Activated naive CD4-positive, alpha-beta T cell (primary cell): ENCODE measurements around the gene BTF3.

Experiments used
- DNase-seq, 4 experiments: peaks; one replicate each; lab custom pipeline; 2025; lab: John Stamatoyannopoulos, UW

BTF3 gene

DNA sequence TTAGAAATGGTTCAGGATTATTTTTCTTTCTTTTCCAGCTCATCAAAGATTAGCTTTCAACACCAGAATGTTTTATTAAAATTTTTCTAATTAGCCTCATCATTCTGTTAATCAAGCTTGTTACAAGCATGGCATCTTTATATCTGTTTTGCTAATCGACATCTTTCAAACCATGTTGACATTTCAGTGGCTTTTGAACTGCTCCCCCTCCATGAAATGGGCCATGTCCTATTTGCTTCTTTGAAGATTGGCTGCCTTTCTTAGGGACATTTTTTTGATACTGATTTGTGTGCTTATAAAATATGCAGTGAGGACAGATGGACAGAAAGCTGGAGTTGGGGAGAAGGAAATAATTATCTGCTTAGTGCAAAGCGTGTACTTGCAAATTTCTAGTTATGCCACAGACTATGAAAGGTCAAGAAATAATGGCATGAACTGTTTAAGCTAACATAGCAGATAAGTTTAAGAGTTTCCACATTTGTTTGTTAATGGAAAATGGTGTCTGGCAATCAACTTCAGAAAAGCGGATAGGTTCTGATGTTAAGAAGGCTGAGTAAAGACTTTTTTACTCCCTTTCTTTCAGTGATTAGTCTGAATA is 27.5 kb downstream of the BTF3 start:
- no peak for DNase-seq

- no peak for DNase-seq
Observed at GRCh38 chr5:73528248-73528647, 30.0 kb downstream of the BTF3 start.

GRCh38 chr5:73529081-73529480 is 30.8 kb downstream of the BTF3 start:
- DNase-seq, result no peak

- no peak for DNase-seq
Observed at GRCh38 chr5:73531356-73531755, 33.1 kb downstream of the BTF3 start.

DNA sequence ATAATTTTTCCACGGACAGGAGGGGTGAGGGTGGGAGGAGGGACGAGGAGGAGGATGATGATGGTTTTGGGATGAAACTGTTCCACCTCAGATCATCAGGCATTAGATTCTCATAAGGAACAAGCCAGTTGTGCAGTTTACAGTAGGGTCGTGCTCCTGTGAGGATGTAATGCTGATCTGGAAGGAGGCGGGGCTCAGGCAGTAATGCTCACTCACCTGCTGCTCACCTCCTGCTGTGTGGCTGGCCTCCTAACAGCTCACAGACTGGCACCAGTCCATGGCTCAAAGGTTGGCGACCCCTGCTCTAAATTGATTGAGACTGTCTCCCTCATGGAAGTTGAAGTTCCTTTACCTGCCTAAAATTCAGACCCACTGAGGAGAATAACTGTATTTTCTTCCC is 34.0 kb downstream of the BTF3 start:
- no peak for DNase-seq

GRCh38 chr5:73534011-73534644 is 35.9 kb downstream of the BTF3 start:
- DNase-seq, result no peak

DNA sequence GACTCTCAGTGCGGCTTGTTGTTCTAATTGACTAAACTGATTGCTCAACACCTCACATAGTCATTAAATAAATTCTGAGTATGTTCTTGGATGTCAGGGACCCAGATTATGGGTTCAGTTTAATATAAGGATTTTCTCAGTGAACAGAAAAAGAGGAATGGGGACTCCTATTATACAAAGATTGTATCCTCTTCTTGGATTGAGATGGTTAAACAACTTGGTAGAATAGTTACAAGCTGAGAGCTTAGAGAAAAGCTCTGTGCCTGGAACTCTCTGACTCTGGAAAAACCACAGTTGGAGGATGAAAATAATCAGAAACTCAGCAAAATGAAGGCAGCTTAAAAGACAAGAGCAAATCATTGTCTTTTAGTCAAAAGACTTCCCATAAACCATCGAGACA is 36.7 kb downstream of the BTF3 start:
- DNase-seq, result no peak

DNA sequence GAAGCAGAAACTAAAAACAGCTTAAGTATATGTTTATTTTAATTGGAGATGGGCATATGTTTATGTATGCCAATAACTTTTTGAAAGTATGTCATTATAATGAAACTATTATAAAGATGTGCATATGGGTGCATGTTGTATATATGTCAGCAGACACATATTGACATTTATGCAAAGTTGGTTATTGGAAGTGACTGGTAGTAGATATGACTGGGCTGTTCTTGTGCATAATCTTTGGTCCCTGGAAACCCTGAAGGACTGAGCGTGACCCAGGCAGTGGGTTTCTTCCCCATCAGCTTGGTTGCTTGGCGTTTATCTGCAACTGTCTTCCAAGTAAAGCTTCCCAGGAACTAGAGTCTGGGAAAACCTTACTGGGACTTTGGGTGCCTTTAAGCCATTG is 41.5 kb downstream of the BTF3 start:
- DNase-seq, result no peak

DNA sequence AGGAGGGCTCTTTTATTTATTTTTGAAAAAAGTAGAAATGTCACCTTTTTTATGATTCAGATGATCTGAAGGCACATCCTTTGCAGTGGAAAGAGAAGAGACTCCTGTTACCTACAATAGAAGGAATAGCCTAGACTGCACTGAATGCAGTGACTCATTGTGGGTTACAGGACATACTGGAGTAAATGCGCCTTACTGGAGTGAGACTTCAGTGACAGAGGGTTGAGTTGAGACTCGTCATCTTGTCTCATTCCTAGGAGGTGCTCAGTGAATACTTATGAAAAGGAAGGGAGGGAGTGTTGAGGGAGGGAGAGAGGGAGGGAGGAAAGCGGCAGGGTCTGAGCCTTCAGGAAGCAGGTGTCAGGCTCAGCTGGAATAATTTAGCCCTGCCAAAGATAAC is 42.0 kb downstream of the BTF3 start:
- no peak for DNase-seq

GRCh38 chr5:73542020-73542419 is 43.8 kb downstream of the BTF3 start:
- no peak for DNase-seq

DNA sequence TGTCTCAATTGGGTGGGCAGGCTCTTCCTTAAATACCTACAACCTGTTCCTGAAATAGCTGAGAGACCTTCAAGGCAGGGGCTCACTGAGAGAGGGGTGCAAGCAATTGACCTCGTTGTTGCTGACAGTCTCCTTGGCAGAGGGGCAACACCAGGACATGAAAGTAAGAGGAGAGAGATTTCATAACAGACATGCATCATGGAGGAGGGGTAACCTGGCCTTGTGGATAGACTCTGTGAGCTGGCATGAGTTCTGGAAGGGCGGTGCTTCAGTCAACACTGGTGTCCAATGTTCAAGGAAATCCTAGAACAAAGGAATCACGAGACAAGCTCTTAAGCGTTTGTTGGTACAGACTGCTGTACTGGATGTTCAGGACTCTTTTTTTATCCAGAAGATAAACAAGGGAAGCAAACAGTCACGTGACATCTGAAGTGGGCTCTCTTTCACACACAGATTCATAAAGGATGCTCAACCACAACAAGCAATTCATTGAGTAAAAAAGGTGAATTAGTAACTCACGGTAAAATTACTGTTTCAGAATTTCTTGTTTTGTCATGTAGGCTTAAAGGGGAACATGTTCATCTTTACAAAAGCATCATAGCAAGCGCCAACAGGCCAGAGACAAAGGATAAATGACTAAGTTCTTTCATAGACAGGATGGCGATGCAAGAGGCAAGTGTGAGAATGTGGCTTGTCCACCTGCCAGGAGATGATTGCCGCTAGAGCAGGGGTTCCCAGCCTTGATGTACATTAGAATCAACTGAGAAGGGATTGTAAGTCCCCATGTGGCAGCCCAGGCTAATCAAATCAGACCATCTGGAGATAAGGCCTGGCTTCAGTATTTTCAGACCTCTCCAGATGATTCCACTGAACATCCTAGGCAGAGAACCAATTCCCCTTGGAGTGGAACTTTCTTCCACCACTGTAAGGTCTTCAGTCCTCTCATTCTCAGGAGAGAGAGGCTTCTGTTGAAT is 46.5 kb downstream of the BTF3 start:
- DNase-seq, result no peak

GRCh38 chr5:73545403-73545779 is 47.1 kb downstream of the BTF3 start:
- DNase-seq, result no peak

GRCh38 chr5:73550016-73550415 is 51.8 kb downstream of the BTF3 start:
- DNase-seq, result no peak

DNA sequence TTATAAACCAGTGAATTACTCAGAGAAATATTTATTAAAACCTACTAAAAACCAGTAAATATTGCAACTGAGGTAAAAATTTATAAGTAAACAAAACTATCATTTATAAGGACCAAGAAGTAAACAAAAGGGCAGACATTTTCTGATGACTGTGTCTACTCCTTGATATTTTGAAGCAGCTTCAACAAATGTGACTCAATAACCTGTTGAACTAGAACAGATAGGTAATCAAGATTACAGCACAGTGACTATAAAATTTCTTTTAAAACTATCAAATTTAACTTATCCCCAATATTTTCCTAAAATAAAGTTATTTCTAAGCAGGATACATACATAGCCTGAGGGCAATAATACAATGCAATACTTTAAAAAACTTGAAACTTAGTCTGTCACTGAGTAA is 54.4 kb downstream of the BTF3 start:
- DNase-seq, result no peak
